NCI-H526 treated with DMSO at 0.1 percent for 48 hours (cell line): Measurements from ENCODE around the gene IHH.

Experiments used
- DNase-seq: peaks from one replicate; lab custom pipeline; 2025; lab: John Stamatoyannopoulos, UW

IHH gene

GRCh38 chr2:219018726-219019125, 42.0 kb downstream of the IHH start:
- DNase-seq: no peak

DNA sequence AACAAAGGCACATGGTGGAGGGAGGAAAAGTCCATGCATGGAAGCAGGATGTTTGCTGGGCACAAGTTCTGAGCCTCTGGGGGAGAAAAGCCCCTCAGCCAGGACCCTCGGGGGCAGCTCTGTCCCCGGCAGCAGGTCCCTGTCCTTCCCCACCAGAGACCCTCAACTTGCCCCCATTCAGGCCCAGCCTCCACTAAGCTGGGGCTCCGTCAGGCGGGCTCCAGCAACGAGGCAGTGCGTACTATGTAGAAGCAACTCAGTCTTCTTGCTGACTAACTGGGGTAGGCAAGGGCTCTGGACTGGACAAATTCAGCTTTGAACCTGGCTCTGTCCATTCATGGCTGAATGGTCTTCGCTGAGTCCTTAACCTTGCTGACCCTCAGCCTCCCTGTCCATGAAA, 42.4 kb downstream of the IHH start:
- DNase-seq: no peak

DNA sequence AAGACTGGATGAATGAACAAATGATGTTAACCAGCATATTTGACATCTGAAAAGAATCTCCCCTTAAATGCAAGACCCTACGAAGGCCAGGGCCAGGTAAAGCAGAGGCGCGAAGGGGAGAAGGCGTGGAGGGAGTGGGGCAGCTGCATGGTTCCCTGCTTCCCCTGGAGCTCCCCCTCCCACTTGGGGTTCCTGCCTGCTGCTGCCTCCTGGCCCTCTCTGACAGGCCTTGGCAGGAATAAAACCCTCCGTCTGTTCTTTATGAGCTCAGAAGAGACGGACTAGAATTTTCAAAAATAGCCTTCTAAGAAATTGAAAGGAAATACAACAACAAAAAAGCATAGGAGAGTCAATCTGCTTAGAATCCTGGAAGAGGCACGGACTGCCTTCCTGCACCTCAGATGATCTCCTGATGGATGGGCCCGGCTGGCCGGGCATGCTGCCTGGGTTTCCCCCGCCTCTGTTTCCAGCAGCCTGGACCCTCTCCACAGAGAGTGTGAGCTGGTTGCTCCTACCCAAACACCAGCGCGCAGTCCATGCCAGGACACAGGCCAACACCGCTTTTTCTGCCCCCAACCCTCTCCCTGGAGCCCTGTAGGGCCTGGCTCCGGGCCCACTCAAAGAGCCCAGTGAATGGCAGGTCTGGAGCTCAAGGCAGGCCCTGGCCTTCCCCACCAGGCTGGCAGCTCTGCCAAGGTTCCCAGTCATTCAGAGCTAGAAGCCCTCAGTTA, 43.4 kb downstream of the IHH start:
- no peak for DNase-seq

- DNase-seq: no peak
Measured at GRCh38 chr2:219016721-219017120, 44.0 kb downstream of the IHH start.

GRCh38 chr2:219010873-219011272, 49.8 kb downstream of the IHH start:
- no peak for DNase-seq

- DNase-seq: peak; percentile 9
Measured at GRCh38 chr2:219010162-219010756, 50.5 kb downstream of the IHH start.

DNA sequence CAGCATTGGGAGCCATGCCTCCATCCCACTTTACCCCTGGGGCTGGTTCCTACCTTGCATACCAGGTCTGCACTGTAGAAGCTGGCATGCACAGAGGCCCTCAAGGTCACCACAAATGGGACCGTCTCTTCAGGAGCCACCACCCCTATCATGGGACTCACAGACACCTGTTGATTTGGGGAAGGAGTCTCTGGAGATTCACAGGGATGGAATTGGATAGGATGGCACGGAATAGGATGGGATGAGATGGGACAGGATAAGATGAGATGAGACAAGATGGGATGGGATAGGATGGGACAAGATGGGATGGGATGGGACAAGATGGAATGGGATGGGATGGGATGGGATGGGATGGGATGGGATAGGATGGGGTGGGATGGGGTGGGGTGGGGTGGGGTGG, 51.4 kb downstream of the IHH start:
- DNase-seq: no peak
